DMS 273 treated with DMSO at 0.1 percent for 48 hours (cell line): ENCODE data around the gene AFF3.

Source experiments
- DNase-seq: peaks from one replicate; lab custom pipeline; 2025; lab: John Stamatoyannopoulos, UW

The AFF3 gene

DNA sequence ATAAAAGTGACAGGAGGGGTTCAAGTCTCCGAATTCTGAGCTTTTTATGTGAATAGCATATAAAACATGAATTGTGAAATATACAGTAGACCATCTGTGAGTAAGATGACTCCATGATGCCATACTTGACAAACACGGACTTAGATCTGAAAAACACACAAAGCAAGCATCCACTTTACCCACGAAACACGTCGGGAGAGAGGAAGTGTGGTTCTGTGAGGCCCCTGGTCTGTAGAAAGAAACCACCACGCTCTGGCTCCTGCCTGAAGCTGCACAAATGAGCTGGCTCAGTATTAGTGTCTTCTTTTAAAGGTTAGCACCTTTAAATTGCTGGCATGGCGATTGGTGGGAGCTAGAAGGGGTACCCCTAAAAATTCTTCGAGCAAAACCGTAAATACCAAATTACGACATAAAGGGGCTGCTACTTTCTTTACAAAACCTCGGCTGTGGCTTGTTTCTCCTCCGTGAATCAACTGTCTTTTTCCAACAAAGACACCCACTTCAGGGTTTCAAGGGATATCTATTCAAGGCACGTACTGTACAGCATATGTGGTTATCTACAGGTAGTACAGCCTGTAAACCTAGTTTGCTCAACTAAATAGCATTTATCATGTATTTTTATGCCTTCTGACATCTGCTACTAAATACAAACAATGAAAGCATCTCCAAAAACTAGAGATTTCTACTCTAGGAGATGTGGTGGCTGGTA lies 70.9 kb downstream of the AFF3 start:
- DNase-seq = no peak

GRCh38 chr2:100070078-100070477 lies 72.3 kb downstream of the AFF3 start:
- DNase-seq = no peak

- no peak for DNase-seq
Observed at GRCh38 chr2:100068395-100068794, 74.0 kb downstream of the AFF3 start.

DNA sequence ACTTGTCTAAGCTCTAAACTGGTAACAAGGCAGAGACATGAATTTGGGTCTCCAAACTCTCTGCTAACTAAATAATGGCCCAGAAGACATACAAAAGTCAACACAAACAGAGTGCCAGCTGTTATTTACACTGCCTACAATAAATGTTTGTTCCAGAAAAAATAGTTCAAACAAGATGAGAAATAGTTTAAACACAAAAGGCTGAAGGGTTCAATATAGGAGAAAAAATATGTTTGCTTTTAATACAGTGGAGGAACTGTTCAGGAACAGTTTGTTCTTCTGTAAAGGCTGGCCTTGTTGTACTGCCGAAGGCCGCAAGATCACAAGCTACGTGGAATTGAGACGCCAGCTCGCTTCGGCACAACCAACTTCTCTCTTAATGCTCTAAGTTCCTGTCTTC lies 74.6 kb downstream of the AFF3 start:
- no peak for DNase-seq

DNA sequence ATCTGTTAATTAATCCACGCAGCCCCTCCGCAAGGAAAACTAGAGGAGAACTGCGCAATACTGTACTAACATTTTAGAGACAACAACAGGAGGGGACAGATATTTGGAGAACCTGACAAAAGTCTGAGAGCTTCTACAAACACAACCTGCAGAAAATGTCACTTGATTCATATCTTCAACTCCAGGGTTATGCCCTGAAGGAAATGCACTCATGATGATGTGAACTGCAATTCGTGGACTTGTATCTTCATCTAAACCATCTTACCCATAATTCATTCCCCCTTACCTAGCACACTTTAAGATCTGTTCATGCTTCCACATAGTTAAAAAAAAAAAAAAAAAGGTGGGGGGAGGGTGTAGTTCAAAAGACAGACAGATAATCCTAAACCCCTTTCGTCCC lies 75.5 kb downstream of the AFF3 start:
- no peak for DNase-seq

DNA sequence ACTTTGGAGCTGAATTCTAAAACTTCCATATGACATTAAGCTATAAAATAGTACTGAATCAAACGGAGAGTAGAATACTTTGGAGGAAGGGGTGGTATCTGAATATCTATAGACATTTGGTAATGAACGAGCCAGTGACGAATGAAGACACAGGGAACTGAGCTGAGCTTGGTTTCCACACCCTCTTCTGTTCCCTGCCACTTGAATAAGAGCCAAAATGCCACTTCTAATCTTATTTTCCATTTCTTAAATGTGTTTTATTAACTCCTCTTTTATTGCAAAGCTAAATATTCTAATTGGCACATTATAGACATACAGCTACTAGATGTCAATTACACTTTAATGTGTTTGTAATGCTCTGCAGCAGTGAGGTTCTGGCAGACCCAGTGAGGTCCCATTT lies 76.1 kb downstream of the AFF3 start:
- no peak for DNase-seq

- DNase-seq = no peak
Observed at GRCh38 chr2:100064592-100065428, 77.6 kb downstream of the AFF3 start.

GRCh38 chr2:100064165-100064564 lies 78.2 kb downstream of the AFF3 start:
- no peak for DNase-seq

GRCh38 chr2:100063459-100063953 lies 78.9 kb downstream of the AFF3 start:
- DNase-seq = no peak

- DNase-seq = no peak
Observed at GRCh38 chr2:100062336-100062735, 80.1 kb downstream of the AFF3 start.

GRCh38 chr2:100060875-100061274 lies 81.5 kb downstream of the AFF3 start:
- DNase-seq = no peak

DNA sequence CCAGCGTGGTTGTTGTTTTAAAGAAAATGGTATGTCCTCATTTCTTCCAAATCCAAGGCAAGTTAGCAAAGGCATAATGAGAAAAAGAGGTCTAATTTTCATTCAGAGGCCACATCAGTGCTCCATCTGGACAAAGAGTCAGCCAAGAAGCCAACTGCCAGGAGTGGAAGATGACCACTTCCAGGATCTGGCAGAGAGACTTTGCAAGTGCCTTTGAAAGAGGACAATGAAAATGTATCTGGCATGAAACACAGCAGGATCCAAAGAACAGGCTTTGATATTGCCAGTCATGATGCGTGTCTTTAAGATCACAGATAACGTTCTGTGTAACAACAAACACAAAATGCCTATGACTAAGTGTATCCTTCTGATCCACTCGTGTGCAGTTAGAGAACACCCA lies 82.8 kb downstream of the AFF3 start:
- DNase-seq = no peak

GRCh38 chr2:100057901-100058261 lies 84.5 kb downstream of the AFF3 start:
- no peak for DNase-seq

- no peak for DNase-seq
Observed at GRCh38 chr2:100054426-100054825, 88.0 kb downstream of the AFF3 start.

GRCh38 chr2:100053087-100053885 lies 89.1 kb downstream of the AFF3 start:
- no peak for DNase-seq

DNA sequence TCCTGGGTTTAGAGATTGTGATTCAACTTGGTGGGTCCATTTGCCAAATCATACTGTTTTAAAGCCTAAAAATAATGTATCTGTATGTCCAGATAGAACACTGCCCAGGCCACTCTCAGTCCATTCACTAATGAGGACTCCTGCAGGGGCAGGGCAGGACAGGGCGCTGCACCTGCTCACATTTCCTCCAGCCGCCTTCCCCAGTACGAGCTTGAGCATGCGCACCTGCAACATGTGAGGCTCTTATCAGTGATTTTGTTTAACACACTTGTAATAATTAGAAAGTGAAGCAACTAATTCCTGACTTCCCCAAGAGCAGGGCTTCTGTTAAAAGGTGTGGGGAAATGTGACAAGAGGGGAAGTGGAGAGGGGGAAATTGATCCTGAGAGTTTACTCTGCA lies 89.7 kb downstream of the AFF3 start:
- no peak for DNase-seq

GRCh38 chr2:100051253-100051652 lies 91.1 kb downstream of the AFF3 start:
- DNase-seq = no peak

GRCh38 chr2:100050685-100051084 lies 91.7 kb downstream of the AFF3 start:
- DNase-seq = no peak

DNA sequence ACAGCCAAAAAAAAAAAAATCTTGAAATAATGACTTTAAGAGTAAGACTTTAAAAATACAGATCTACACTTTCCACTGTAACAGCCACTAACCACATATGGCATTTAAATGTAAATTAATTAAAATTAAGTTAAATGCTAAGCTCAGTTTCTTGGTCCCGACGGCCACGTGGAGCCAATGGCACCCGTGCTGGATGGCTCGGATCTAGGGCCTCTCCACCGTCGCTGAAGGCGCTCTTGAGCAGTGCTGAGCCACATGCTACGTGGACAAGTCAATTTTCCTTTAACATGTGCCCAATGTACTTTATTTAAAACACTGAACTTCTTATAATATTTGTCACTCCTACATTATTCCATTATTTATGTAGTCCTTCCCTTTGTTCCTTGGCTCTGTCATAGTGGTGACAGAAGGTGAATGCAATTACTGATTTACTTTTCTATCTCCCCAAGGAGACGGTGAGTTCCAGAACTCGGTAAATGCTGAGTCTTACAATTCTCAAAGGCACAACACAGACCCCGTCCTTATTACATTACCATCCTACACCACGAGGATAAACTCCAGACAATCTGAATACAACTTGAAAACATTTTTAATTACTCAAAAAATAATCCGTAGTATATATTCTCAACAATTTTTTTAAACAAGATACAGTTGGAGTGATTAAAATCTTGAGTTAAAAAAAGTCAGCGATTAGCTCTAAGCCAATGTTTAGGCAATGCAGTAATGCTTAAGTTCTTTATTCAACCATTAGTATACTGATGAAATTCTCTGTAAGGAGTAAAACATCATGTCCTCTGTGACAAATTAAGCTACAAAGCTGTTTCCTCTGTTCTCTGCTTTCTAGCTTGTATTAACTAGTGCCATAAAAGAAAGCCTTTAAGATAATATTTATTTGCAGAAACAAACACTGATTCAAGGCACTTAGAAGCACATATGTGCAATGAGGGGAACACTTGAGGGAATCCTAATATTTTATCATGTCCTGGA lies 95.1 kb downstream of the AFF3 start:
- no peak for DNase-seq

DNA sequence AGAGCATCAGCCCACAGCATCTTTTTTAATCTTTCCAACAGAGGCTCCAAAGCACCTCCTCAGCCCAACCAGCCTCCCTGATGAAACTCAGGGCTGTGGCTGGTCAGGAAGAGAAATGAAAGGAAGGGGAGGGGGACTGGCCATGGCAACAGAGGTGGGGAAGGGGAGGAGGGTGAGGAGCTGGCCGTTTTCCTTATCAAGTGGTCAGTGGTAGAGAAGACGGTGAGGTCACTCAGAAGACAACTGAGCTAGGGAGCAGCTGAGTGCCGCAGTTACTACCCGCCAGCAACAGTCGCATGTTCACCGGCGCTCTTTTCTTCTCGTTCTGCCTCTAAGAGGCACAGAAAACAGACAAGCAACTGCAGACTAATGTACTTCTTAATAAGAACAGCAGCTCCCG lies 97.4 kb downstream of the AFF3 start:
- DNase-seq = no peak

DNA sequence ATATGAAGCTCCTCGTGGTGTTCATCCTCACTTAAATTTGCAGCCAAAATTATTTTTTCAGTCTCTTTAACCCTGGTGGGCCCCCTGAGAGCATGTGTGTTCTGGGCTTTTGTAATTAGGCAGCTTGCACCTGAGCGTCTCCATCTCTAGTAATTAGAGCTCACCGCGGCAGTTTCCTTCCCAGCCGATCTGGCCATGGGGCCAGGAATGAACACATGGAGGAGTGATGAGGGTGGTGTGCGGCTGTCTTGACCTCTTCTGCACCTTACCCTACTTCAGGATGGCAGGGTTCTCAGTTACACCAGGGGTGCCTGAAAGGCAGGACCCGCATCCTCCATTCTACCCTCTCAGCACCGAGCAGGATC lies 98.5 kb downstream of the AFF3 start:
- DNase-seq = no peak
